ENCODE measurements around the gene TM4SF4.
"Not testable (repeated sequence)": the region's sequence is repeated elsewhere in the genome, so short reads cannot be mapped to it uniquely, and the experiment has no call there.

The TM4SF4 gene

DNA sequence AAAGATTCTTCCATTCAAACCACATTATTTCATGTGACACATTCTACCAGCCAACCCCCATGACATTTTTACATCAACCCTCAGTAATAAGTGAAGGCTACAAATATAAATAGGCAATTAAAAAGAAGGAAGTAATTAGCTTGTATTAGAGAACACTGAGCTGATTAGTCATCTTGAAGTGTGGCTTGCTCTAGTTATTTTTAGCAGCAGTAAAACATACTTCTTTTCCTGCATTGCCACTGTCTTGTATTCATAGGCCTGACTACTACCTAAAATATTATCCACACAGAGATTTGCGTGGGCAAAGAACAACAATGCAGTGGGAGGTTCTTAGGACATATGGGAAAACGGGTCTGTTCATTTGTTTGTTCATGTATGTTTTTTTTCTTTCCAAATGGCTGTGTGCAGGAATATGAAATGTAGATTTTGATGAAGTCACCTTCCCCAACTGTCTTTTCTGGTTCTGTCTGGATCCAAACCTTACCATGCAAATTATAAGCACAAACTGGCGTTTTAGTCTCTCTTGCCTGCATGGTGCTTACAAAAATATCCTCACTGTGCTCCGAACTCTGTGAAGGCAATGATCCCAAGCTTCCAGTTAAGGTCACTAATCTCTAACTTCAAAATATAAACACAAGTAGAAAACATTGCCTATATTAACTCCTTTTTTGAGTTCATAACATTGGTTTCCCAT, 31.5 kb upstream of the TM4SF4 start:
- Histone ChIP-seq H3K27me3 (ENCODE audit: control insufficient read depth, insufficient read depth, low read length) (no peaks in the 10 kb centered on the region), H3K27ac (ENCODE audit: low read length) (no peak overlapping the region), H3K4me3 (ENCODE audit: low read length) (no peak overlapping the region), H3K9ac (ENCODE audit: low read length) (no peak overlapping the region), H3K36me3 (ENCODE audit: control insufficient read depth, low read depth, low read length) (no peaks in the 10 kb centered on the region), H3K4me1 (ENCODE audit: control insufficient read depth, low read depth, low read length) (no peaks in the 10 kb centered on the region), H3K9me3 (ENCODE audit: control insufficient read depth, low read depth, low read length) (no peaks in the 10 kb centered on the region)

DNA sequence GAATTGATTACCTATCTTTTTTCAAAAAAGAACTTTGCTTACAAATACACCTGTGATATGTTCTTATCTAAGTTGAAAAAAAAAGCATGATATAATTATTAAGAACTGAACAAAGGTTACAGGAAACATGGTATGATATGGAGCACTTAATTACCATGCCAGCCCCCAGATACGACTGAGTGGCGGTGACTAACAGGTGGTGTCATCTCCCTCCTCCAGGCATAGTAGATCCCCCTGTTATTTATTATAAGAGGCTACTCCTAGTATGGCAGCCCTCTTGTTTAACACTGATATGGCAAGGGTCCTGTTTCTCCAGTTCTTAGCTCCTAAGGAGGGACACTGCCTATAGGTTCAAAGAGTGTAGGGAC, 31.0 kb upstream of the TM4SF4 start:
- no peaks in the 10 kb centered on the region for H3K36me3 ChIP-seq (ENCODE audit: control insufficient read depth, low read depth, low read length)
- H3K27me3 ChIP-seq (ENCODE audit: control insufficient read depth, insufficient read depth, low read length): no peaks in the 10 kb centered on the region
- H3K9ac ChIP-seq (ENCODE audit: low read length): no peak overlapping the region
- H3K4me1 ChIP-seq (ENCODE audit: control insufficient read depth, low read depth, low read length): no peaks in the 10 kb centered on the region
- no peaks in the 10 kb centered on the region for H3K9me3 ChIP-seq (ENCODE audit: control insufficient read depth, low read depth, low read length)
- H3K27ac ChIP-seq (ENCODE audit: low read length): no peak overlapping the region
- H3K4me3 ChIP-seq (ENCODE audit: low read length): no peak overlapping the region

DNA sequence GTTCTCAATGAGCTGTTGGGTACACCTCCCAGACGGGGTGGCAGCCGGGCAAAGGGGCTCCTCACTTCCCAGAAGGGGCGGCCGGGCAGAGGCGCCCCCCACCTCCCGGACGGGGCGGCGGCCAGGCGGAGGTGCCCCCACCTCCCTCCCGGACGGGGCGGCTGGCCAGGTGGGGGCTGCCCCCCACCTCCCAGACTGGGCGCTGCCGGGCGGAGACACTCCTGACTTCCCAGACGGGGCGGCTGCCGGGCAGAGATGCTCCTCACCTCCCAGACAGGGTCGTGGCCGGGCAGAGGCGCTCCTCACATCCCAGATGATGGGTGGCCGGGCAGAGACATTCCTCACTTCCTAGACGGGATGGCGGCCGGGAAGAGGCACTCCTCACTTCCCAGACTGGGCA, 29.6 kb upstream of the TM4SF4 start:
- H3K36me3 ChIP-seq (ENCODE audit: control insufficient read depth, low read depth, low read length); H3K4me3 ChIP-seq (ENCODE audit: low read length); H3K9me3 ChIP-seq (ENCODE audit: control insufficient read depth, low read depth, low read length); H3K27ac ChIP-seq (ENCODE audit: low read length); H3K4me1 ChIP-seq (ENCODE audit: control insufficient read depth, low read depth, low read length); H3K9ac ChIP-seq (ENCODE audit: low read length); H3K27me3 ChIP-seq (ENCODE audit: control insufficient read depth, insufficient read depth, low read length): not testable (repeated sequence)

DNA sequence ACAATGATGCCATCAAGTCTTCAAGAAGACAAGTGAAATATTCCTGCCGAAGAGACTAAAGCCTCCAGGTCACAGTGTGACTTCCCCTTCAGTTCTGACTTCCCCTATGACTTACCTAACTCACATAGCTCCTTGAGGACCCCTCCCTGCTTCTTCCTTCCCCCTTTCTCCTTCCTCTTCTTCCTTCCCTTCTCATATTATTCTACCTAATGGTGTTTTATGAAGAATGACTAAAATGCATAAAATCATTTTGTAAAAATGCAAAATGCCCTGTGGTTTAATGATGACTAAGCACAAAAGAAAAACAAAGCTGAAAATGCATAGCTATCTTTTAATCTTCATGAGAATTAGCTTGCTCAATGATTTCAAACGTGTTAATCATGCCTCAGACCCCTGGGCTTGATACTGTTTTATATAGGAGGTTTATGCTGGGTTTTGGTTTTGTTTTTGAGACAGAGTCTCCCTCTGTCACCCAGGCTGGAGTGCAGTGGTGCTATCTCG, 26.1 kb upstream of the TM4SF4 start:
- Histone ChIP-seq H3K27me3 (ENCODE audit: control insufficient read depth, insufficient read depth, low read length) (no peaks in the 10 kb centered on the region), H3K4me3 (ENCODE audit: low read length) (no peak overlapping the region), H3K36me3 (ENCODE audit: control insufficient read depth, low read depth, low read length) (no peaks in the 10 kb centered on the region), H3K9me3 (ENCODE audit: control insufficient read depth, low read depth, low read length) (peaks cover 5% of the 10 kb centered on the region), H3K4me1 (ENCODE audit: control insufficient read depth, low read depth, low read length) (no peaks in the 10 kb centered on the region), H3K27ac (ENCODE audit: low read length) (no peak overlapping the region), H3K9ac (ENCODE audit: low read length) (no peak overlapping the region)

DNA sequence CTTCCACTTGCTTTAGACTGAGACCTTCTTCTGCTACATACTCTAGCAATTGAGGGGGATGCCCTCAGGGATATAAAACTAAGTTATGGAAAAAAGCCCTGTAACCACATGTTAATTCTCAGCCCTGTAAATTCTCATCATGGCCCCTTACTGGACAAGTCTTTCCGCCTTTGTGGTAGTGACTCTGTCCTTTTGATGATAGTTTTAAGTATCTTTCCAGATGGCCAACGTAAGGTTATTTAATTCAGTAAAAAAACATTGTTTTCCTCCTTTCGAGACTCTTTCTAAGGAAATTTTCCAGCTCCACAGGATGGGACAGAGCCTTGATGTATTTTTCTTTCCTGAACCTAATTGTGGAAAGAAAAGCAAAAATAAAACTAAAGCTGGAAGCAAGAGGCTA, 25.3 kb upstream of the TM4SF4 start:
- no peaks in the 10 kb centered on the region for H3K27me3 ChIP-seq (ENCODE audit: control insufficient read depth, insufficient read depth, low read length)
- H3K9ac ChIP-seq (ENCODE audit: low read length): no peak overlapping the region
- H3K9me3 ChIP-seq (ENCODE audit: control insufficient read depth, low read depth, low read length): peaks cover 5% of the 10 kb centered on the region
- no peak overlapping the region for H3K4me3 ChIP-seq (ENCODE audit: low read length)
- H3K36me3 ChIP-seq (ENCODE audit: control insufficient read depth, low read depth, low read length): no peaks in the 10 kb centered on the region
- no peak overlapping the region for H3K27ac ChIP-seq (ENCODE audit: low read length)
- H3K4me1 ChIP-seq (ENCODE audit: control insufficient read depth, low read depth, low read length): no peaks in the 10 kb centered on the region

DNA sequence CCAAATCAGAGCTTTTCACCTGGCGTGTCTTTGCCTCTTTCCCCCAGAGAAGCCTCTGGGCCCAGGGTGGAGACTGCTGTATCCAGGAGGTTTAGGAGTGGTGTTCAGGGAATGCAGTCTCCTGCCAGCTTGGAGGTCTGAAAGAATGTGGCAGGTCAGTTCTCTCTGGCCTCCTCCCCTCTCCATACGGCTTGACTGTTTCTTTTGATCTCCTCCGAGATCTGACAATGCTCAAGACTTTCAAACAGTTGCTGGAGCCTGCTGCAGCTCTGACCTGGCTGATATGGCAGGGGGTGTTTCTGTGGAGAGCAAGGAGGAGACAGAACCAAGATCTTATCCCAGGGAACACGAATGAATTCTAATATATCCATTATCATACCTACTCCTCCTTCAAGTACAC, 24.7 kb upstream of the TM4SF4 start:
- no peaks in the 10 kb centered on the region for H3K4me1 ChIP-seq (ENCODE audit: control insufficient read depth, low read depth, low read length)
- no peaks in the 10 kb centered on the region for H3K27me3 ChIP-seq (ENCODE audit: control insufficient read depth, insufficient read depth, low read length)
- H3K36me3 ChIP-seq (ENCODE audit: control insufficient read depth, low read depth, low read length): no peaks in the 10 kb centered on the region
- no peak overlapping the region for H3K27ac ChIP-seq (ENCODE audit: low read length)
- peaks cover 5% of the 10 kb centered on the region for H3K9me3 ChIP-seq (ENCODE audit: control insufficient read depth, low read depth, low read length)
- H3K4me3 ChIP-seq (ENCODE audit: low read length): no peak overlapping the region
- no peak overlapping the region for H3K9ac ChIP-seq (ENCODE audit: low read length)

DNA sequence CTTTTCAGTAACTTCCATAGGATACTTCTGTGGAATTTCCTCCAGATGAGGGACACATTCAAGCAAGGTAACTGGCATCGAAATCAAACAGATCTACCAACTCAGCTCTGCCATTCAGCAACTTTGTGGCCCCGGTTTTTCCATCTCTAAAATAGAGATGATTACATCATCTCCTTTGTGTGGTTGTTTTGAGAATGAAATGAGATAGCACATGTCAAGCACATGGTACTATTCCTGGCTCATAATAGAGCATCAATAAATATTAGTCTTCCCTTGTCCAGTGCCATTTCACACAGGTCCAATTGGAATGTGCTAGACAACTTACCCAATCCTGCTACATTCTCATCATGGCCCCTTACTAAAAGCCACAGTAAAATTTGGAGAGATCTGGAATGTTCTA, 24.2 kb upstream of the TM4SF4 start:
- peaks cover 5% of the 10 kb centered on the region for H3K9me3 ChIP-seq (ENCODE audit: control insufficient read depth, low read depth, low read length)
- no peak overlapping the region for H3K27ac ChIP-seq (ENCODE audit: low read length)
- no peak overlapping the region for H3K4me3 ChIP-seq (ENCODE audit: low read length)
- no peaks in the 10 kb centered on the region for H3K4me1 ChIP-seq (ENCODE audit: control insufficient read depth, low read depth, low read length)
- no peaks in the 10 kb centered on the region for H3K27me3 ChIP-seq (ENCODE audit: control insufficient read depth, insufficient read depth, low read length)
- H3K9ac ChIP-seq (ENCODE audit: low read length): no peak overlapping the region
- H3K36me3 ChIP-seq (ENCODE audit: control insufficient read depth, low read depth, low read length): no peaks in the 10 kb centered on the region

DNA sequence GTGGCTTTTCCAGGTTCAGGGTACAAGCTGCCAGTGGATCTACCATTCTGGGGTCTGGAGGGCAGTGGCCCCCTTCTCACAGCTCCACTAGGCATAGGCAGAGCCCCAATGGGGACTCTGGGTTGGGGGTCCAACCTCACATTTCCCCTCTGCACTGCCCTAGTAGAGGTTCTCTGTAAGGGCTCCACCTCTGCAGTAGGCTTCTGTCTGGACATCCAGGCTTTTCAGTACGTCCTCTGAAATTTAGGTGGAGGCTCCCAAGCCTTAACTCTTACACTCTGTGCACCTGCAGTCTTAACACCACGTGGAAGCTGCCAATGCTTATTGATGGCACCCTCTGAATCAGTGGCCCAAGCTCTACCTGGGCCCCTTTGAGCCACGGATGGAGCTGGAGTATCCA, 22.5 kb upstream of the TM4SF4 start:
- Histone ChIP-seq H3K9me3 (ENCODE audit: control insufficient read depth, low read depth, low read length) (peaks cover 5% of the 10 kb centered on the region), H3K9ac (ENCODE audit: low read length) (no peak overlapping the region), H3K27me3 (ENCODE audit: control insufficient read depth, insufficient read depth, low read length) (no peaks in the 10 kb centered on the region), H3K4me1 (ENCODE audit: control insufficient read depth, low read depth, low read length) (no peaks in the 10 kb centered on the region), H3K4me3 (ENCODE audit: low read length) (no peak overlapping the region), H3K27ac (ENCODE audit: low read length) (no peak overlapping the region), H3K36me3 (ENCODE audit: control insufficient read depth, low read depth, low read length) (no peaks in the 10 kb centered on the region)

DNA sequence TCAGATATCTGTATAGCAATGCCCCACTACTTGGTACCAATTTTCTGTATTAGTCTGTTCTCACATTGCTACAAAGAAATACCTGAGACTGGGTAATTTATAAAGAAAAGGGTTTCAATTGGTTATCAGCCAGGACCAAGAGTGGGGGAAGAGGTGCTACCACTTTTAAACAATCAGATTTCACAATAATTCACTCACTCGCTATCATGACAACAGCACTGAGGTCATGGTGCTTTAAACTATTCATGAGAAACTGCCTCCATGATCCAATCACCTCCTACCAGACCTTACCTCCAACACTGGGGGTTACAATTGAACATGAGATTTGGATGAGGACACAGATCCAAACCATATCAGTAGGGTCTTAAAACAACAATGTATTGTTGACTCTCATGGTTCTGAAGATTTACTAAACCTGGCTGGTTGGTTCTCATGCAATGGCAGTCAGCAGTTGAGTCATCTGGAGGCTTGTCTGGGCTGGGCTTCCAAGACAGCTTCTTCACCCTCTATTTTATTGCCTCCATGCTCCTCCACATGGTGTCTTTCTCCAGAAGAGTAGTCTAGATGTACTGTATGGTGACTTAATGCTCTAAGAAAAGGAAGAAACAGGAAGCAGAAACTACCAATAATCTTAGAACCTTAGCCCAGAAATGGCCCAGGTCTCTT, 21.2 kb upstream of the TM4SF4 start:
- Histone ChIP-seq H3K9me3 (ENCODE audit: control insufficient read depth, low read depth, low read length) (peaks cover 5% of the 10 kb centered on the region), H3K9ac (ENCODE audit: low read length) (no peak overlapping the region), H3K4me1 (ENCODE audit: control insufficient read depth, low read depth, low read length) (no peaks in the 10 kb centered on the region), H3K27ac (ENCODE audit: low read length) (no peak overlapping the region), H3K36me3 (ENCODE audit: control insufficient read depth, low read depth, low read length) (no peaks in the 10 kb centered on the region), H3K27me3 (ENCODE audit: control insufficient read depth, insufficient read depth, low read length) (no peaks in the 10 kb centered on the region), H3K4me3 (ENCODE audit: low read length) (no peak overlapping the region)

DNA sequence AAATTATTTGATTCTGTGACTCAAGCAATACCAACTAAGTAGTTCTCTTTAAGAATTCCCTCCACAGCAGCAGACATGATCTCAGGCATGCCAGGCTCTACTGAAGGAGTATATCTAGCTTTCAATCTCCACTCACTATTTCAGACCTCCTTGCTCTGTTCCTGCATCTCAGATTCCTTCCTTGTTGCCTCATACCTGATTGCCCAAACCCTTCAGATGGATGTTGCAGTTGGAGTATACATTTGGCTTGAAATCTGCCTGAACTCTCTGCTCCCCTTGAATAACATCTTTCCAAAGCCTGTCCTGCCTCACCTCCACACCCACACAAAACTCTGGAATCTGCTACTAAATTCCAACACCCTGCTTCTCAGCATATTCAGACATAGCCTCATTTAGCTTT, 19.8 kb upstream of the TM4SF4 start:
- Histone ChIP-seq H3K9me3 (ENCODE audit: control insufficient read depth, low read depth, low read length) (peaks cover 5% of the 10 kb centered on the region), H3K4me1 (ENCODE audit: control insufficient read depth, low read depth, low read length) (no peaks in the 10 kb centered on the region), H3K27ac (ENCODE audit: low read length) (no peak overlapping the region), H3K9ac (ENCODE audit: low read length) (no peak overlapping the region), H3K4me3 (ENCODE audit: low read length) (no peak overlapping the region), H3K36me3 (ENCODE audit: control insufficient read depth, low read depth, low read length) (no peaks in the 10 kb centered on the region), H3K27me3 (ENCODE audit: control insufficient read depth, insufficient read depth, low read length) (no peaks in the 10 kb centered on the region)

DNA sequence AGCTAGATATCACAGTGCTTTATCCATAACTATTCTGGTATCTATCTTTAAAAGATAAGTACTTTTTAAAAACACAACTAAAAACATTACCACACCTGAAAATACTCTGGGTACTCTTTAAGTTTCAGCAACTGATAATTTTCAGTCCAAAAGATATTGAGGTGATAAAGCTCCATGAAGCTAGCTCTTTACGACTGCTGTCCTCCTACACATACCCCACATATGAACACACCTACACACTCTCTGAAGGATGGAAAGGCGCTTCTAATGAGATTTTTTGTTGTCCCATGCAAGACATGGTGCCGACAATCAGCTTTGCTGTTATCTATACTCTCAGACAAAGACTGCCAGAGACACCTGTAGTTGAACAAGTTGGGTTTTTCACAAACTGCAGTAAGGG, 19.1 kb upstream of the TM4SF4 start:
- peaks cover 5% of the 10 kb centered on the region for H3K9me3 ChIP-seq (ENCODE audit: control insufficient read depth, low read depth, low read length)
- no peak overlapping the region for H3K4me3 ChIP-seq (ENCODE audit: low read length)
- H3K9ac ChIP-seq (ENCODE audit: low read length): no peak overlapping the region
- no peaks in the 10 kb centered on the region for H3K27me3 ChIP-seq (ENCODE audit: control insufficient read depth, insufficient read depth, low read length)
- no peaks in the 10 kb centered on the region for H3K36me3 ChIP-seq (ENCODE audit: control insufficient read depth, low read depth, low read length)
- no peak overlapping the region for H3K27ac ChIP-seq (ENCODE audit: low read length)
- H3K4me1 ChIP-seq (ENCODE audit: control insufficient read depth, low read depth, low read length): no peaks in the 10 kb centered on the region

DNA sequence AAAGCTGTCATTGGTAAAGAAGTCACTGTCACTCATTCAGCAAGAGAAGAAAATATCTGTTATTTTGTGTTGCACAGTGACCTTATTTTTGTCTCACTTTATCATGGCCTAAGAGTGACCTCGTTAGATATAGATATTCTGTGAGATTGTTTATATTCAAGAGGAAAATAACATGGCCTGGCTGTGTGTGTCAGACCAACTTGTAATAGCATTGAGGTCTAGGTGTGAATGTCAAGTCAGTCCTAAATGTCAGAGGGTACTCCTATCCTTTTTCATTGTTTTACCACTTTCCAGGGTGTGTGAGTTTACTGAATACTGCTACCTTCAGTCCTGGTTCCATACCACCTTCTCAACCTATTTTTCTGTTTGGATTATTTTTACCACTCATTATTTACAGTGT, 18.5 kb upstream of the TM4SF4 start:
- Histone ChIP-seq H3K27me3 (ENCODE audit: control insufficient read depth, insufficient read depth, low read length) (no peaks in the 10 kb centered on the region), H3K9ac (ENCODE audit: low read length) (no peak overlapping the region), H3K4me1 (ENCODE audit: control insufficient read depth, low read depth, low read length) (no peaks in the 10 kb centered on the region), H3K4me3 (ENCODE audit: low read length) (no peak overlapping the region), H3K27ac (ENCODE audit: low read length) (no peak overlapping the region), H3K9me3 (ENCODE audit: control insufficient read depth, low read depth, low read length) (peaks cover 5% of the 10 kb centered on the region), H3K36me3 (ENCODE audit: control insufficient read depth, low read depth, low read length) (no peaks in the 10 kb centered on the region)
